Mammary microvascular endothelial cell (primary cell): ENCODE measurements around the gene COPG2. TPM values are rescaled to one million over a fixed set of nuclear protein-coding genes. Genes with fewer than 3 reads are reported as not detected.

Experiments
- total RNA-seq: library from RNA; depleted of rRNA; stranded (reverse); fragments of >200 nt; gene quantifications from 2 replicates; pipeline ENCODE4 v1.2.3, GENCODE V29; 2015

The COPG2 gene, protein sequence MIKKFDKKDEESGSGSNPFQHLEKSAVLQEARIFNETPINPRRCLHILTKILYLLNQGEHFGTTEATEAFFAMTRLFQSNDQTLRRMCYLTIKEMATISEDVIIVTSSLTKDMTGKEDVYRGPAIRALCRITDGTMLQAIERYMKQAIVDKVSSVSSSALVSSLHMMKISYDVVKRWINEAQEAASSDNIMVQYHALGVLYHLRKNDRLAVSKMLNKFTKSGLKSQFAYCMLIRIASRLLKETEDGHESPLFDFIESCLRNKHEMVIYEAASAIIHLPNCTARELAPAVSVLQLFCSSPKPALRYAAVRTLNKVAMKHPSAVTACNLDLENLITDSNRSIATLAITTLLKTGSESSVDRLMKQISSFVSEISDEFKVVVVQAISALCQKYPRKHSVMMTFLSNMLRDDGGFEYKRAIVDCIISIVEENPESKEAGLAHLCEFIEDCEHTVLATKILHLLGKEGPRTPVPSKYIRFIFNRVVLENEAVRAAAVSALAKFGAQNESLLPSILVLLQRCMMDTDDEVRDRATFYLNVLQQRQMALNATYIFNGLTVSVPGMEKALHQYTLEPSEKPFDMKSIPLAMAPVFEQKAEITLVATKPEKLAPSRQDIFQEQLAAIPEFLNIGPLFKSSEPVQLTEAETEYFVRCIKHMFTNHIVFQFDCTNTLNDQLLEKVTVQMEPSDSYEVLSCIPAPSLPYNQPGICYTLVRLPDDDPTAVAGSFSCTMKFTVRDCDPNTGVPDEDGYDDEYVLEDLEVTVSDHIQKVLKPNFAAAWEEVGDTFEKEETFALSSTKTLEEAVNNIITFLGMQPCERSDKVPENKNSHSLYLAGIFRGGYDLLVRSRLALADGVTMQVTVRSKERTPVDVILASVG
- 3.8 TPM in 2 replicates for total RNA-seq

DNA sequence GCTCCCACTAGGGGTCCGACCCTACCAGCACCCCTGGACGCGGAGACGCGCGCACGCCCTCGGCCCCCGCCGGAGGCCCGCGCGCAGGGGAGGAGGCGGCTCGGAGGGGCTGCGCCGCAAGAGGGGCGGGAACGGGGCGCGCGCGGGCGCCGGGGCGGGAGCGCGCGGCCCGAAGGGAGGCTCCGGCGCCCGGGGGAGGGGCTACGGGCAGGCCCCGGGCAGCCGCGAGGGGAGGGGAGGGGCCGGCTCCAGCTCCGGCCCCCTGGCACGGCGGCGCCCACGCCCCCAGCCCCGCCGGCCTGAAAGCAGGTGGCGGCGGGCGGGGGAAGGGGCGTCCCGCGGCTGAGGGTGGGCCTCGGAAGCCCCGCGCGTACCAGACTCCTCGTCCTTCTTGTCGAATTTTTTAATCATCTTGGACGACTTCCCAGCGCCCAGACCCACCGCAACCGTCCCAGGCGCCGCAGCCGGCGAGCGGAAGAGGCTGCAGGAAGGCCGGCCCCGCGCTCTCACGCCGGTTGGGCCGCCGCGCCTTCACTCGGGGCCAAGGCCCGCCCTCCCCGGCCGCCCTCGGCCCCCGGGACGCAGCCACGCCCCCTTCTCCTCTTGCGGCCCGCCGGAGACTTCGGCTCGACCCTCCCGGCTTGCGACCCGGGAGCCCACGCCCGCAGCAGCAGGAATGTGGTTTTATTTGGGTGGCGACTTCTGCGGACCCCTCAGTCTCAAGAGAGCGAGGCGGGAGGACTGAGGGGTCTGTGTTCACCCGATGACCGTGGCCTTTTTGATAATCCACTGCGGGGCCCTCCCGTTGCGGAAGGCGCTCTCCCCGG, at the start of gene COPG2:
TSS of gene COPG2 (minus strand) at position 491 of the 827 bp plus-strand sequence. CDS start at position 411, 80 bp downstream.

DNA sequence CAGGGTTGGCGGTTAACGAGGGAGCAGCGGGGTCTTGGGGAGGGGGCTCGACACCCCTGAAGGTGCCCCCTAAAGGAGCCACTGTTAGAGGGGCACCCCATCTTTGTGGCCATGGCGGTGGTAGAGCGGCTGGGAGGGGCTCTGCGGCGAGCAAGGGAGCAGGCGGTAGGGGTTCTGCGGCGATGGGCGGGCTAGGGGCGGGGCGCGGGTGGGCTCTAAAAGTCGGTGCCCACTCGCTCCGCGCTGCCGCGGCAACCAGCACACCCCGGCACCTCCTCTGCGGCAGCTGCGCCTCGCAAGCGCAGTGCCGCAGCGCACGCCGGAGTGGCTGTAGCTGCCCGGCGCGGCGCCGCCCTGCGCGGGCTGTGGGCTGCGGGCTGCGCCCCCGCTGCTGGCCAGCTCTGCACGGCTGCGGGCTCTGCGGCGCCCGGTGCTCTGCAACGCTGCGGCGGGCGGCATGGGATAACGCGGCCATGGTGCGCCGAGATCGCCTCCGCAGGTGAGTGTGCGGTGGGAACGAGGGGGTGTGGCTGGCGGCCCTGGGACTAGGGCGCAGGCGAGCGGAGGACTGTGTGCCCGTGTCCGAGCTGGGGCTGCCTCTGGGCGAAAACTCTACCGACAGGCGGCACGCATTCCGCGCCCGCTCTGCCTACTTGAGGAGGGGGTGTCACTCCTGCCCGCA, 176.6 kb downstream of the COPG2 start, which contains the start of gene MEST:
TSS of gene MEST (plus strand) at position 245 of the 682 bp plus-strand sequence. CDS start at position 474, 229 bp downstream.

Other genes starting within 250 kb of the COPG2 start
- 16.1 and 21.1 TPM in 2 replicates for gene CEP41, start 227.7 kb downstream of the COPG2 start, total RNA-seq
- gene MEST, start 176.7 kb downstream of the COPG2 start, total RNA-seq, result 0.80 and 1.0 TPM in 2 replicates
- gene TSGA13, start 17.8 kb upstream of the COPG2 start, total RNA-seq, result not detected in 2 replicates
- not detected in 2 replicates for gene KLF14, start 65.5 kb upstream of the COPG2 start, total RNA-seq